Osteoblast (primary cell): ENCODE results near the gene OR8H3. TPM values are rescaled to one million over a fixed set of nuclear protein-coding genes. Genes with fewer than 3 reads are reported as not detected.
"Not testable (repeated sequence)": the region's sequence is repeated elsewhere in the genome, so short reads cannot be mapped to it uniquely, and the experiment has no call there.

Experiments
- DNase-seq: peaks from one replicate; pipeline ENCODE4 v3.0.0; 2011; ENCODE audit warnings: low spot score, mixed read lengths; ENCODE audit not compliant: insufficient read length; ENCODE audit errors: missing footprints
- H2AFZ ChIP-seq: 2 replicates; pipeline ENCODE4 v1.6.0; 2011; ENCODE audit warnings: mild to moderate bottlenecking, low read length
- H3K27ac ChIP-seq: 2 replicates; pipeline ENCODE4 v1.5.1; 2011; ENCODE audit warnings: mild to moderate bottlenecking, low read depth, low read length, moderate library complexity
- H3K27me3 ChIP-seq: 2 replicates; pipeline ENCODE4 v1.6.0; 2012; ENCODE audit warnings: mild to moderate bottlenecking, control low read depth, inconsistent platforms, low read length, moderate library complexity; ENCODE audit not compliant: insufficient read depth
- H3K36me3 ChIP-seq: 2 replicates; pipeline ENCODE4 v1.5.1; 2011; ENCODE audit warnings: mild to moderate bottlenecking, low read length, control low read depth, moderate library complexity; ENCODE audit not compliant: insufficient read depth
- H3K4me1 ChIP-seq: 2 replicates; pipeline ENCODE4 v1.5.1; 2011; ENCODE audit warnings: mild to moderate bottlenecking, low read length, control low read depth, moderate library complexity; ENCODE audit not compliant: insufficient read depth
- H3K4me2 ChIP-seq: 2 replicates; pipeline ENCODE4 v1.6.0; 2011; ENCODE audit warnings: mild to moderate bottlenecking, low read length; ENCODE audit not compliant: insufficient read depth
- H3K4me3 ChIP-seq: fragments of 200-600 bp; sonication (generic); 3 replicates; pipeline ENCODE4 v1.5.1; 2012; ENCODE audit warnings: mild to moderate bottlenecking, low read length, inconsistent platforms; ENCODE audit not compliant: insufficient read depth
- H3K79me2 ChIP-seq: 2 replicates; pipeline ENCODE4 v1.6.0; 2012; ENCODE audit warnings: mild to moderate bottlenecking, low read length, control low read depth, inconsistent platforms; ENCODE audit not compliant: insufficient read depth
- H3K9me3 ChIP-seq: 2 replicates; pipeline ENCODE4 v1.5.1; 2011; ENCODE audit warnings: low read depth, low read length, control low read depth
- H4K20me1 ChIP-seq: 2 replicates; pipeline ENCODE4 v1.6.0; 2012; ENCODE audit warnings: mild to moderate bottlenecking, low read length, control low read depth; ENCODE audit not compliant: insufficient read depth
- total RNA-seq: library from RNA; depleted of rRNA; stranded (reverse); fragments of >200 nt; gene quantifications from 2 replicates; pipeline ENCODE4 v1.2.3, GENCODE V29; 2012
- TF ChIP-seq, protein P1 (sequence below): IDR thresholded peaks from 2 replicates; pipeline ENCODE4 v1.5.1; 2011; ENCODE audit warnings: mild to moderate bottlenecking, low read depth, low read length, moderate library complexity; ENCODE audit errors: extremely low read depth

OR8H3 gene
- total RNA-seq, 1 donor = not detected

- Histone ChIP-seq H3K36me3 (no peaks in the 10 kb centered on the region), H3K9me3 (peaks cover 2% of the 10 kb centered on the region), H3K79me2 (no peaks in the 10 kb centered on the region), H2AFZ (no peak within 1 kb of the TSS), H3K4me1 (no peaks in the 10 kb centered on the region), H3K4me2 (no peak within 1 kb of the TSS), H3K27me3 (no peaks in the 10 kb centered on the region), H4K20me1 (no peaks in the 10 kb centered on the region), H3K27ac (no peak within 1 kb of the TSS), H3K4me3 (no peak within 1 kb of the TSS)
- TF ChIP-seq, protein P1, sequence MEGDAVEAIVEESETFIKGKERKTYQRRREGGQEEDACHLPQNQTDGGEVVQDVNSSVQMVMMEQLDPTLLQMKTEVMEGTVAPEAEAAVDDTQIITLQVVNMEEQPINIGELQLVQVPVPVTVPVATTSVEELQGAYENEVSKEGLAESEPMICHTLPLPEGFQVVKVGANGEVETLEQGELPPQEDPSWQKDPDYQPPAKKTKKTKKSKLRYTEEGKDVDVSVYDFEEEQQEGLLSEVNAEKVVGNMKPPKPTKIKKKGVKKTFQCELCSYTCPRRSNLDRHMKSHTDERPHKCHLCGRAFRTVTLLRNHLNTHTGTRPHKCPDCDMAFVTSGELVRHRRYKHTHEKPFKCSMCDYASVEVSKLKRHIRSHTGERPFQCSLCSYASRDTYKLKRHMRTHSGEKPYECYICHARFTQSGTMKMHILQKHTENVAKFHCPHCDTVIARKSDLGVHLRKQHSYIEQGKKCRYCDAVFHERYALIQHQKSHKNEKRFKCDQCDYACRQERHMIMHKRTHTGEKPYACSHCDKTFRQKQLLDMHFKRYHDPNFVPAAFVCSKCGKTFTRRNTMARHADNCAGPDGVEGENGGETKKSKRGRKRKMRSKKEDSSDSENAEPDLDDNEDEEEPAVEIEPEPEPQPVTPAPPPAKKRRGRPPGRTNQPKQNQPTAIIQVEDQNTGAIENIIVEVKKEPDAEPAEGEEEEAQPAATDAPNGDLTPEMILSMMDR = no peak
- DNase-seq = no peak
These were observed 18.0 kb downstream of the OR8H3 start, which contains the start of gene OR8J3 for GRCh38 chr11:56140151-56140661. Gene OR8J3 (minus strand): TSS chr11:56140201. CDS start chr11:56137718, 2,483 bp downstream.

DNA sequence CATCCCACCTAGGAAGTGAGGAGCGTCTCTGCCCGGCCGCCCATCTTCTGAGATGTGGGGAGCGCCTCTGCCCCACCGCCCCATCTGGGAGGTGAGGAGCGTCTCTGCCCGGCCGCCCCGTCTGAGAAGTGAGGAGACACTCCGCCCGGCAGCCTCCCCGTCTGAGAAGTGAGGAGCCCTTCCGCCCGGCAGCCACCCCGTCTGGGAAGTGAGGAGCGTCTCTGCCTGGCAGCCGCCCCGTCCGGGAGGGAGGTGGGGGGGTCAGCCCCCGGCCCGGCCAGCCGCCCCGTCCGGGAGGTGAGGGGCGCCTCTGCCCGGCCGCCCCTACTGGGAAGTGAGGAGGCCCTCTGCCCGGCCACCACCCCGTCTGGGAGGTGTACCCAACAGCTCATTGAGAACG is 21.5 kb downstream of the OR8H3 start:
- not testable (repeated sequence) for H3K27ac ChIP-seq, H3K36me3 ChIP-seq, H3K4me3 ChIP-seq, H3K27me3 ChIP-seq, H3K4me2 ChIP-seq, DNase-seq, H3K79me2 ChIP-seq, H3K9me3 ChIP-seq, H3K4me1 ChIP-seq, H4K20me1 ChIP-seq, H2AFZ ChIP-seq

DNA sequence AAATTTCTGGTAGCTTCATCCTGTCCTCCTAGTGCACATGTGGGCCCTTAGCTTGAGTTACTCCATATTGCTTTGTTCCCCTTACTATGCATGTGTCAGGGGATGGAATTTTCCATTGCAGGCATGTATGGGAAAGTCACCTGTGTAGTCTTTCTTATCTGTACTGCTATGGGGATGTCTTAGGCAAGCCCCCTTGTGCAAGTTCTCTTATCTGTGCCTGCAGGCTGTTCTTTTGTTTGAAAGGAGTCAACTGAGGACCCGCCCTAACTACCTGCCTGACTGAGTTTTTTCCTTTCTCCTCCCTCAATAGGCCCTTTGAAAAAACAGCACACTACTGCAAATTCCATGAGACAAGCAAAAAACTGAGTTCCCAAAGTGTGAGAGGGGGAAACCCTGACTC is 29.2 kb downstream of the OR8H3 start:
- TF ChIP-seq, protein P1 = no peak
- Histone ChIP-seq H3K4me2 (no peak overlapping the region), H3K4me3 (no peak overlapping the region), H2AFZ (no peak overlapping the region), H3K4me1 (no peaks in the 10 kb centered on the region), H3K27me3 (no peaks in the 10 kb centered on the region), H3K9me3 (no peaks in the 10 kb centered on the region), H4K20me1 (no peaks in the 10 kb centered on the region), H3K27ac (no peak overlapping the region), H3K79me2 (no peaks in the 10 kb centered on the region), H3K36me3 (no peaks in the 10 kb centered on the region)
- no peak for DNase-seq

- no peaks in the 10 kb centered on the region for H3K79me2 ChIP-seq
- no peaks in the 10 kb centered on the region for H3K36me3 ChIP-seq
- H3K4me3 ChIP-seq = no peak overlapping the region
- H3K27me3 ChIP-seq = no peaks in the 10 kb centered on the region
- H3K4me2 ChIP-seq = no peak overlapping the region
- no peak overlapping the region for H2AFZ ChIP-seq
- H3K9me3 ChIP-seq = no peaks in the 10 kb centered on the region
- TF ChIP-seq, protein P1 = no peak
- no peak overlapping the region for H3K27ac ChIP-seq
- no peak for DNase-seq
- no peaks in the 10 kb centered on the region for H3K4me1 ChIP-seq
- H4K20me1 ChIP-seq = no peaks in the 10 kb centered on the region
These were observed 30.2 kb downstream of the OR8H3 start for GRCh38 chr11:56152333-56152732.
